ENCODE results near the gene MED25.

DNA sequence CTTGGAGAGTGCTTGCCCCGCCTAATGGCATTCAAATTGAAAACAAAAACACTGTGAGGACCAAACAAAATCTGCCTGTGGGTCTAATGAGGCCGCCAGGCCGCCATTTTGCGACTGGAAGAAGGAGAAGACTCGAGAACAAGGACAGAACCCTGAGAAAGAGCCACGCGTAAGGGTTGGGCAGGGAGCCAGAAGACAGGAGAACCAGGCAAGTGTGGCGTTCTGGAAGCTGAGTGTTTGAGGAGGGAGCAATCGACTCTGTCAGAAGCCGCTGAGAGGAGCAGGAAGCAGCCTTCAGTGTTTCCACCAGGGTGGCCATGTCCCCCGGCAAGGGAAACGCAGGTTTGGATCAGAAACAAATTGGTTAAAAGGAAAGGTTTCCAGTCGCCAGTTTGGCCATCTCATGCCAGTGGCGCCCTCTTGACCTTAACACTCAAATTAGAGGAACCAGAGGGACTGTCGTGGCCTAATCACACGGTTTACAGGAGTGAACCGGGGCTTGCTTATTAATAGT is 22.7 kb downstream of the MED25 start:
- peak in 1 of 3 experiments; percentile 5; a peak in 1 of 4 replicates for TF ChIP-seq CTCF (IDR thresholded peaks at IDR 0.05; ENCODE audit: control extremely low read depth in 1 of 3, insufficient read depth in 1 of 3, low read depth in 1 of 3, low read length in 3 of 3)
- no peak for TF ChIP-seq EZH2 (IDR thresholded peaks at IDR 0.05; ENCODE audit: low read depth, low read length, severe bottlenecking)
- TF ChIP-seq HDAC2 (IDR thresholded peaks at IDR 0.05; ENCODE audit: borderline replicate concordance in 1 of 2, low read depth in 2 of 2, low read length in 2 of 2), result no peak
- no peak for TF ChIP-seq POLR2A (IDR thresholded peaks at IDR 0.05; ENCODE audit: control extremely low read depth in 1 of 2, low read depth in 2 of 2, low read length in 2 of 2)
- no peak for TF ChIP-seq BRCA1 (IDR thresholded peaks at IDR 0.05; ENCODE audit: low read depth, low read length)
- 0 out of 2 replicates have a peak, but pooled peaks have one; percentile 8 for TF ChIP-seq YY1 (IDR thresholded peaks at IDR 0.05; ENCODE audit: low read depth, low read length)
- no peak for TF ChIP-seq BACH1 (IDR thresholded peaks at IDR 0.05; ENCODE audit: low read length)
- TF ChIP-seq POLR2AphosphoS5 (IDR thresholded peaks at IDR 0.05; ENCODE audit: low read depth, low read length), result no peak
- no peak for TF ChIP-seq SRF (IDR thresholded peaks at IDR 0.05; ENCODE audit: low read depth, low read length)
- no peak for TF ChIP-seq GABPA (IDR thresholded peaks at IDR 0.05; ENCODE audit: borderline replicate concordance, insufficient read depth, low read length)
- no peak for TF ChIP-seq NRF1 (IDR thresholded peaks at IDR 0.05; ENCODE audit: low read depth, low read length)
- no peak for TF ChIP-seq KDM1A (IDR thresholded peaks at IDR 0.05; ENCODE audit: borderline replicate concordance, low read length)
- TF ChIP-seq JUN (IDR thresholded peaks at IDR 0.05; ENCODE audit: low read depth, low read length), result no peak
- TF ChIP-seq RFX5 (IDR thresholded peaks at IDR 0.05; ENCODE audit: borderline replicate concordance, low read depth, low read length), result no peak
